Fibroblast of lung (primary cell): ENCODE results near the gene ADGRL2.

Source experiments
- EZH2 ChIP-seq: IDR thresholded peaks from 2 replicates; pipeline ENCODE4 v1.5.1; 2012; ENCODE audit warnings: low read length, control low read depth, mild to moderate bottlenecking; ENCODE audit errors: missing control alignments
- TF ChIP-seq, protein P1 (sequence below), 2 donors: IDR thresholded peaks in 1 of 2; conservative IDR thresholded peaks in 1 of 2; 1 replicate in 1 of 2; 2 replicates in 1 of 2; pipeline ENCODE4 v1.5.1; 2011 to 2012; ENCODE audit warnings: low read length in 2 of 2, control low read depth in 1 of 2, inconsistent platforms in 1 of 2, low read depth in 1 of 2, mild to moderate bottlenecking in 1 of 2

DNA sequence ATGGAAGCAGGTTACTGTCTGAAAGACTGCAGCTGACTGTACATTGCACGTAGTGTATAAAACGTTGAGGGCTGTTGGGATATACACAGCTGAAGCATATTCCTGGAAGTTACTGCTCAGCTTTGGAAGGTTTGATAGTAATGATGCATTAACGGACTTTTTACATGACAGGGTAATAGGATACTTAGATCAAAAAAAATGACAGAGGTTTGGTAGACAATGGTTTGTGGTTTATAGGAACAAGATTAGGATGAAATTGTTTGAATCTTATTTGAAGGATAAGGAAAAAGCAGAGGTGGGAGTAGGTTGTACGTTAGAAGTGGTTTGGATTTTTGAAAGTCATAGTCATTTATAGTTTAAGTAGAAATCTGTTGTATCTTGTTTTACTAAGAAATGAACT, 33.0 kb downstream of the ADGRL2 start:
- TF ChIP-seq, protein P1, sequence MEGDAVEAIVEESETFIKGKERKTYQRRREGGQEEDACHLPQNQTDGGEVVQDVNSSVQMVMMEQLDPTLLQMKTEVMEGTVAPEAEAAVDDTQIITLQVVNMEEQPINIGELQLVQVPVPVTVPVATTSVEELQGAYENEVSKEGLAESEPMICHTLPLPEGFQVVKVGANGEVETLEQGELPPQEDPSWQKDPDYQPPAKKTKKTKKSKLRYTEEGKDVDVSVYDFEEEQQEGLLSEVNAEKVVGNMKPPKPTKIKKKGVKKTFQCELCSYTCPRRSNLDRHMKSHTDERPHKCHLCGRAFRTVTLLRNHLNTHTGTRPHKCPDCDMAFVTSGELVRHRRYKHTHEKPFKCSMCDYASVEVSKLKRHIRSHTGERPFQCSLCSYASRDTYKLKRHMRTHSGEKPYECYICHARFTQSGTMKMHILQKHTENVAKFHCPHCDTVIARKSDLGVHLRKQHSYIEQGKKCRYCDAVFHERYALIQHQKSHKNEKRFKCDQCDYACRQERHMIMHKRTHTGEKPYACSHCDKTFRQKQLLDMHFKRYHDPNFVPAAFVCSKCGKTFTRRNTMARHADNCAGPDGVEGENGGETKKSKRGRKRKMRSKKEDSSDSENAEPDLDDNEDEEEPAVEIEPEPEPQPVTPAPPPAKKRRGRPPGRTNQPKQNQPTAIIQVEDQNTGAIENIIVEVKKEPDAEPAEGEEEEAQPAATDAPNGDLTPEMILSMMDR (conservative IDR thresholded peaks at IDR 0.05 in 1 of 2, IDR thresholded peaks at IDR 0.05 in 1 of 2; ENCODE audit: low read depth in 1 of 2, low read length in 2 of 2), result no peak
- no peak for TF ChIP-seq EZH2
